Right ventricle myocardium inferior (tissue), 1 donor: ENCODE data around the gene PDXP. TPM values are rescaled to one million over a fixed set of nuclear protein-coding genes. Genes with fewer than 3 reads are reported as not detected.
"Not testable (repeated sequence)": the region's sequence is repeated elsewhere in the genome, so short reads cannot be mapped to it uniquely, and the experiment has no call there.

Source experiments
- ATAC-seq: fragments of 200-7000 bp; cut with Tn5 transposase; one replicate; pipeline ENCODE4 v1.9.1; 2020; ENCODE audit warnings: mild to moderate bottlenecking, moderate library complexity
- DNase-seq: peaks from one replicate; pipeline ENCODE4 v3.0.0; 2021; ENCODE audit errors: missing footprints
- intact Hi-C: fragments of 100-400 bp; cut with DNase I; formaldehyde crosslinking; loops from one replicate; pipeline ENCODE4 v1.11.0; 2022
- long read RNA-seq: library from polyadenylated mRNA; unstranded; transcript quantifications from one replicate; pipeline ENCODE4 v2.0.0, GENCODE V29; 2021
- total RNA-seq: library from RNA; stranded (reverse); fragmentation: NEBNext Ultra II Directional; extraction: Animal tissue kit (Norgen Biotek cat#: 25700); gene quantifications from one replicate; pipeline ENCODE4 v1.2.1, GENCODE V29; 2021
- donor health status: DM: no; HTN: yes; CAD: no; lungs with severe emphysema.

The PDXP gene, protein sequence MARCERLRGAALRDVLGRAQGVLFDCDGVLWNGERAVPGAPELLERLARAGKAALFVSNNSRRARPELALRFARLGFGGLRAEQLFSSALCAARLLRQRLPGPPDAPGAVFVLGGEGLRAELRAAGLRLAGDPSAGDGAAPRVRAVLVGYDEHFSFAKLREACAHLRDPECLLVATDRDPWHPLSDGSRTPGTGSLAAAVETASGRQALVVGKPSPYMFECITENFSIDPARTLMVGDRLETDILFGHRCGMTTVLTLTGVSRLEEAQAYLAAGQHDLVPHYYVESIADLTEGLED
- total RNA-seq, result 21.4 TPM
- long read RNA-seq, transcript PDXP-201 (2 exons, 2,010 nt), result major isoform, 44 of 44 reads
- long read RNA-seq, partial matches to known transcripts, result 0 of 44 reads
- long read RNA-seq, other reads (novel, unspliced or antisense), result 0 of 44 reads

DNA sequence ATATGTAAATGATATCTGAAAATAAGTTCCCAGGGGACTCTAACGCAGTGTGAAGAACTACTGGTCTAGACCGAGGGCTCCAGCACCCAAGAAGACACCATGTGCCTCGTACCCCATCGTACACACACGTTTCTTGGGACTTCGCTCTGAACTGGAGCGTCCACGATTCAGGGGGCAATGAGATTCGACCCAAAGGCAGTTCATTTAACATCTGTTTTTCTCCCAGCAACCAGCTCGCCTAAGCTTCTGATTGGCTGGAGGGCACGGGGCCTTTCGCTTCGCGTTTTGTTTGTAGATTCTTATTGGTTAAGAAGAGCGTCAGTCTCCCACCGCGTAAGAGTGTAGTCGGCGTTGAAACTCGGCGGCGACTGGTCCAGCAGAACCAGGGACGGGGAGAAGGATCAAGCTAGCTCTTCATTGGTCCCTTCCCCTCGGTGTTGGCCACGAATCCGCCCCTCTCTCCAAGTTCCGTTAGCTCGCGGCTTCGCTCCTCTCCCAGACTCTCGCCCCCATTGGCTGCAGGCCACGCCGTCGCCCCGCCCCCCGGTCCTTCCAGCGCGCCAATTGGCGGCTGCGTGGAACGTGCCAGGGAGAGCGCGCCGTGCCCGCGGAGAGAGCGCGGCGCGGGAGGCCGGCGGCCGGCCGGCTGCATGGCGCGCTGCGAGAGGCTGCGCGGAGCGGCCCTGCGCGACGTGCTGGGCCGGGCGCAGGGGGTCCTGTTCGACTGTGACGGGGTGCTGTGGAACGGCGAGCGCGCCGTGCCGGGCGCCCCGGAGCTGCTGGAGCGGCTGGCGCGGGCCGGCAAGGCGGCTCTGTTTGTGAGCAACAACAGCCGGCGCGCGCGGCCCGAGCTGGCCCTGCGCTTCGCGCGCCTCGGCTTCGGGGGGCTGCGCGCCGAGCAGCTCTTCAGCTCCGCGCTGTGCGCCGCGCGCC lies at the start of gene PDXP:
TSS of gene PDXP (plus strand) at position 591 of the 933 bp plus-strand sequence. CDS start at position 651, 60 bp downstream.
- intact Hi-C loops, result loop anchor here (1.0 kb wide), 1 partner anchor 17 kb away; the partner anchor contains the start of gene LGALS1
- ATAC-seq (peak; percentile 98), DNase-seq (peak; percentile 99)

GRCh38 chr22:37609240-37610152 lies 49.0 kb upstream of the PDXP start:
- DNase-seq, result no peak
- intact Hi-C loops, result no loop called here
- no peak for ATAC-seq

GRCh38 chr22:37610153-37610475 lies 48.4 kb upstream of the PDXP start:
- DNase-seq, intact Hi-C loops, ATAC-seq: not testable (repeated sequence)

DNA sequence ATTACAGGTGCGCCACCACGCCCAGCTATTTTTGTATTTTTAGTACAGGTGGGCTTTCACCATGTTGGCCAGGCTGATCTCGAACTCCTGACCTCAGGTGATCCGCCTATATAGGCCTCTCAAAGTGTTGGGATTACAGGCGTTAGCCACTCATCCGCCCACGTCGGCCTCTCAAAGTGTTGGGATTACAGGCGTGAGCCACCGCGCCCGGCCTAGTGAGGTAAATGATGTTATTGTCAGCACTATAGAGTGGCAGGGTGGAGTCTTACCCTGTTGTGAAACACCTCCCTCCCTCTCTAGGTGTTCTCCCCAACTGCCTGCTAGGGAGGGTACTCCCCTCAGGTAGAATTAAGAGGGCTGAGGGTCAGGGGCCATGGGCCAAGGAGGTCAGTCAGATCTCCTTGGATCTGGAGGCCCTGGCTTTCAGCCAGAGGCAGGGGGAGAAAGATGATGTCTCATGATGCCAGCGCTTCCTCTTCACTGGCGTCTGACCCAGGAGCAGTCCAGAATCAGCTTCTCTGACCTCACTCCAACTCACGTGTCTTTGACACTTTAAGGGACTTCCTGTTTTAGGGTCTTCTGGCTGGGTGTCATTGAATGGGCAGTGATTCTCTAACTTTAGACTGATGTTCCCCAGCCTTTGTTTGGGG lies 47.9 kb upstream of the PDXP start:
- intact Hi-C loops, result no loop called here
- DNase-seq, result no peak
- no peak for ATAC-seq

- intact Hi-C loops, result no loop called here
- DNase-seq, result no peak
- ATAC-seq, result no peak
Measured at GRCh38 chr22:37611207-37611606, 47.3 kb upstream of the PDXP start.

DNA sequence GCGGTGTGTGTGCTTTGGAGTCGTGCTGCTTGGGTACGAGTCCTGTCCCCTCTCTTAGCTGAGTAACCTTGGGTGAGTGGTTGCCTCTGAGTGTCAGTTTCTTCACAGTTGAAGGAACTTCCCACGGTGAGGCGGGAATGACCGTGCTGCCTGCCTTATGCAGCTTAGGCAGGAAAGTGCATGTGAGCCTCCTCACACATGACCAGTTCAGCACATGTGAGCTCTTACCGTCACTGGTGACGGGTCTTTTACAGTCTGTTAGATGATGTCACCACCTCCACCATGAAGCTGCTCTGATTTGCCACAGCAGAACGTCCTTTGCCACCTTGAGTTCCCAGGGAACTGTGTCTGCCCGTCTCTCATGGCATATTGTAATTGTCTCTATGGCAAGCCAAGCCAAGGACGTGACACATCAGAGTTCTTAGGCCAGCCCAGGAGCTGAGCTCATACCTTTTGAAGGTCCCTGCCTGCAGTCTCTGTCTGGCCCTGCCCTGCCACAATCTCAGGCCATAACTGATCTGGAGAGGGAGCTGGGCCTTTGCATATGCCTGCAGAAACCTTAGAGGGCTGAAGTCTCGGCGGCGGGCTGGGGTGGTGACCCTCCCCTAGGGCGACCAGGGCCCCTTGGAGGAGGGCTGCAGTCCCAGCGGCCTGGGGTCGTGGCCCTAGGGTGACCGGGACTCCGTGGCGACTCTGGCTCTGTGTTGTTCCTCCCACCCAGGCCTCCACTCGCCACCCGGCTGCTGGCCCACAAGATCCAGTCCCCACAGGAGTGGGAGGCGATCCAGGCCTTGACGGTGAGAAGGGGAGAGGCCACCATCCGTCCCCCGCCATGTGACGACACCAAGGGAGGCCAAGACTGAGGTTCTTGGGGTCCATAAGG lies 42.1 kb upstream of the PDXP start:
- ATAC-seq (no peak), DNase-seq (no peak)
- intact Hi-C loops, result no loop called here

DNA sequence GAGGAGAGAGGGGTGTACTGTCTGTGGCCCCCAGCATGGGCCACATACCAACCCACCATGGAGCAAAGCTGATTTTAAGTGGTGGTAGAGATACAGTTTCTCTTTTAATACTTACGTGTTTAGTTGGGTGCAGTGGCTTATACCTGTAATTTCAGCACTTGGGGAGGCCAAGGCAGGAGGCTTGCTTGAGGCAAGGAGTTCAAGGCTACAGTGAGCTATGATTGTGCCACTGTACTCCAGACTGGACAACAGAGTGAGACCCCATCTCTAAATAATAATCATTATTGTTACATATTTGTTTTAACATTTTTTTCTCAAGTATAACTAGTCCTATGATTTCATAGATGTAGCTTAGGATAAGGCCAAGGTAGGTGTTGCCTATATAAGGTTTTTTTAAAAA lies 41.1 kb upstream of the PDXP start:
- ATAC-seq (no peak), DNase-seq (no peak)
- intact Hi-C loops, result no loop called here

GRCh38 chr22:37618072-37618656 lies 40.4 kb upstream of the PDXP start:
- no peak for ATAC-seq
- intact Hi-C loops, result no loop called here
- DNase-seq, result no peak

GRCh38 chr22:37618674-37619073 lies 39.8 kb upstream of the PDXP start:
- no peak for ATAC-seq
- intact Hi-C loops, result no loop called here
- no peak for DNase-seq

- DNase-seq, result no peak
- intact Hi-C loops, result no loop called here
- ATAC-seq, result no peak
Measured at GRCh38 chr22:37619991-37620390, 38.5 kb upstream of the PDXP start.

DNA sequence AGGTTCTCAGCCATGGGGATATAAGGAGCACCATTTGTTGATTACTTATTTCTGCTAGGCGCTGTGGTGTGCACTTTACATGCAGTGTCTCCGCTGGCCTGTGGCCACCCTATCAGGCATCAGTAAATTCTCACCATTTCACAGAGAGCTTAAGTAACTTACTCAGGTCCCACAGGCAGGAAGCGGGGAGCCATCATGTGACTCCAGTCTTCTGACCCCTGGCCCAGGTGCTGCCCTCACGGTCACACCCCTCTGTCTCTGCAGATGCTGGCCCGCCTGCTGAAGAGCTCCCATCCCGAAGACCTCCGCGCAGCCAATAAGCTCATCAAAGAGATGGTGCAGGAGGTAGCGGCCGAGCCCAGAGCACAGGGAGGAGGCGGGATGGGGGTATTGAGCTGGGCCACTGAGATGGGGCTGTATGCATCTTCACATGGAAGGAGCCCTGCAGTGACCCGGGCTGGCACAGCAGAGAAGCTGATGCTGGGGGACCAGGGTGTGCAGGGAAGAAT lies 37.1 kb upstream of the PDXP start:
- peak; percentile 27 for DNase-seq
- ATAC-seq, result no peak
- intact Hi-C loops, result no loop called here

DNA sequence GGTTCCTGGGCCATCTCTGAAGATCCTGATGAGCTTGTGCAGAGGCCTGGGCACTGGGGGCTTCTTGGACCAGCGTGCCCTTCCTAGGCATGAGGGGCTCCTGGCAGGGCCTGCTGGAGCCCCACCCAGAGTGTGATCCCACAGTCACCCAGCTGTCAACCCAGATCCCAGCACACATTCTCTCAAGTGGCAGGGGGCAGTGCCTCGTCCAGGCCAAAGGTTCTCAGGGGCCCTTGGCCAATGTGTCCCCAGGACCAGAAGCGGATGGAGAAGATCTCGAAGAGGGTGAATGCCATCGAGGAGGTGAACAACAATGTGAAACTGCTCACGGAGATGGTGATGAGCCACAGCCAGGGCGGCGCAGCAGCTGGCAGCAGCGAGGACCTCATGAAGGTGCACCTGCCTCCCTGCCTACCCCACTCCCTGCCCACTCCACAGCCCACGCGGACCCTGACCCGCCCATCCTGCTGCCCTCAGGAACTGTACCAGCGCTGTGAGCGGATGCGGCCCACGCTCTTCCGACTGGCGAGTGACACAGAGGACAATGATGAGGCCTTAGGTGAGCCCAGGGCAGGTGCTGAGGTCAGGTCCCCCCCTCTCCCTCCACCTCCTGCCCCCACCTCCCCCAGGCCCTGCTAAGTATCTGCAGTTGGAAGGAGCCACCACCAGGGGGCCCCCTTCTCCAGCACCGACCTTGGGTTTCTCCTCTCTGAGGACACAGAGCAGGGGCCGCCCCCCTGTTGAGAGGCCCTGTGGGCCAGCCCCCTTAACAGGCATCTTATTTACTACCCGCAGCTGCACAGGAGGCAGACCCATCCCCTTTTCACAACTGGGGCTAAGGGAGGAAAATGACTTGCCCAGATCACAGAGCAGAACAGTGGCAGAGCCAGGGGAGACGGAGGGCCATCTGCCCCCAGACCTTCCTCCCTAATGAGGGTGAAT lies 35.2 kb upstream of the PDXP start:
- peak; percentile 41 for ATAC-seq
- intact Hi-C loops, result no loop called here

DNA sequence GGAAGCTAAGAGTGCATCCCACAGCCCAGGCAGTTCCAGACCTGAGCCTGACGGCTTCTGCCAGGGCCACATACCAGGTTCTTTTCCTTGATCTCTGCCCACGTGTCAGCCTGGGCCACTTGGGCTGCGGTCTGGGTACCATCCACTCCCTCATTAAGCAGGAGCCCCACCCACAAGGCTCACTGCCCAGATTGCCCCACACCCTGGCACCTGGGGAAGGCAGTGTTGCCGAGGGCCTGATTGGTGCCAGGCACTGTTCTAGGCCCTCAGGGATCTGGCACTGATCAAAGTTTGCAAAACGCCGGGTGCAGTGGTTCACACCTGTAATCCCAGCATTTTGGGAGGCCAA lies 34.5 kb upstream of the PDXP start:
- intact Hi-C loops, result no loop called here
- ATAC-seq, result no peak

More for the DNA sequence above, 35.2 kb upstream of the PDXP start:
- peak; percentile 81 for DNase-seq

DNA sequence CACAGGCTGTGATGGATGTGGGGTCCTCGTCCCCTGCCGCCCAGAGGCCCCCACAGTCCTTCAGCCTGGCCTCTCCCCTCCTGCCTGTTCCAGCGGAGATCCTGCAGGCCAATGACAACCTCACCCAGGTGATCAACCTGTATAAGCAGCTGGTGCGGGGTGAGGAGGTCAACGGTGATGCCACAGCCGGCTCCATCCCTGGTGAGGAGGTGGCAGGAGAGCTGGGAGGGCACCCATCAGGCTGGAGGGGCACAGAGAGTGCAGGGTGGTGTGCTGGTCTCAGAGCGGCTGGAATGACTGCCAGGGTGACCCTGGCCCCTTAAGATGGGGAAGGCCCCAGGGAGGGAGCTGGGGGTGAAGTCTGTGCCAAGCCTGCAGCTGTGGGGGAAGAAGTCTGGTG lies 33.6 kb upstream of the PDXP start:
- ATAC-seq, result no peak
- intact Hi-C loops, result loop anchor here (5.0 kb wide), 1 partner anchor 52 kb away; the partner anchor contains the start of gene LGALS1
- peak; percentile 11 for DNase-seq

More for the DNA sequence above, 34.5 kb upstream of the PDXP start:
- DNase-seq, result peak; percentile 59

- intact Hi-C loops, result loop anchor here (5.0 kb wide), 1 partner anchor 52 kb away; the partner anchor contains the start of gene LGALS1
- DNase-seq (no peak), ATAC-seq (no peak)
Measured at GRCh38 chr22:37625737-37626136, 32.8 kb upstream of the PDXP start.

GRCh38 chr22:37626144-37626543 lies 32.4 kb upstream of the PDXP start:
- DNase-seq (peak; percentile 88), ATAC-seq (peak; percentile 85)
- intact Hi-C loops, result loop anchor here (5.0 kb wide), 1 partner anchor 51 kb away; the partner anchor contains the start of gene LGALS1
